ENCODE results near the gene DYNLT3.

The DYNLT3 gene

GRCh38 chrX:37883196-37883595, 35.8 kb upstream of the DYNLT3 start:
- no peak for DNase-seq (ENCODE audit: low read depth)
- H3K4me3 ChIP-seq (ENCODE audit: low read length) = no peak overlapping the region
- no peak for TF ChIP-seq CTCF (conservative IDR thresholded peaks at IDR 0.05; ENCODE audit: low read length)

- no peak for DNase-seq (ENCODE audit: low read depth)
- no peak overlapping the region for H3K4me3 ChIP-seq (ENCODE audit: low read length)
- TF ChIP-seq CTCF (conservative IDR thresholded peaks at IDR 0.05; ENCODE audit: low read length) = no peak
Measured at GRCh38 chrX:37879692-37880091, 32.3 kb upstream of the DYNLT3 start.

- H3K4me3 ChIP-seq (ENCODE audit: low read length) = no peak overlapping the region
- TF ChIP-seq CTCF (conservative IDR thresholded peaks at IDR 0.05; ENCODE audit: low read length) = no peak
- no peak for DNase-seq (ENCODE audit: low read depth)
Measured at GRCh38 chrX:37876716-37877115, 29.3 kb upstream of the DYNLT3 start.

- no peak overlapping the region for H3K4me3 ChIP-seq (ENCODE audit: low read length)
- no peak for TF ChIP-seq CTCF (conservative IDR thresholded peaks at IDR 0.05; ENCODE audit: low read length)
- DNase-seq (ENCODE audit: low read depth) = no peak
Measured at GRCh38 chrX:37875675-37876074, 28.3 kb upstream of the DYNLT3 start.

- no peak overlapping the region for H3K4me3 ChIP-seq (ENCODE audit: low read length)
- TF ChIP-seq CTCF (conservative IDR thresholded peaks at IDR 0.05; ENCODE audit: low read length) = no peak
- DNase-seq (ENCODE audit: low read depth) = no peak
Measured at GRCh38 chrX:37873220-37873619, 25.8 kb upstream of the DYNLT3 start.

GRCh38 chrX:37872303-37872655, 24.9 kb upstream of the DYNLT3 start:
- TF ChIP-seq CTCF (conservative IDR thresholded peaks at IDR 0.05; ENCODE audit: low read length) = no peak
- no peak overlapping the region for H3K4me3 ChIP-seq (ENCODE audit: low read length)
- no peak for DNase-seq (ENCODE audit: low read depth)

GRCh38 chrX:37871626-37872302, 24.4 kb upstream of the DYNLT3 start:
- peak; percentile 87 for DNase-seq (ENCODE audit: low read depth)
- no peak for TF ChIP-seq CTCF (conservative IDR thresholded peaks at IDR 0.05; ENCODE audit: low read length)
- H3K4me3 ChIP-seq (ENCODE audit: low read length) = no peak overlapping the region
